ENCODE data around the gene WWOX.

GRCh38 chr16:79008036-79008868 lies 908.8 kb downstream of the WWOX start:
- TF ChIP-seq, protein P1, sequence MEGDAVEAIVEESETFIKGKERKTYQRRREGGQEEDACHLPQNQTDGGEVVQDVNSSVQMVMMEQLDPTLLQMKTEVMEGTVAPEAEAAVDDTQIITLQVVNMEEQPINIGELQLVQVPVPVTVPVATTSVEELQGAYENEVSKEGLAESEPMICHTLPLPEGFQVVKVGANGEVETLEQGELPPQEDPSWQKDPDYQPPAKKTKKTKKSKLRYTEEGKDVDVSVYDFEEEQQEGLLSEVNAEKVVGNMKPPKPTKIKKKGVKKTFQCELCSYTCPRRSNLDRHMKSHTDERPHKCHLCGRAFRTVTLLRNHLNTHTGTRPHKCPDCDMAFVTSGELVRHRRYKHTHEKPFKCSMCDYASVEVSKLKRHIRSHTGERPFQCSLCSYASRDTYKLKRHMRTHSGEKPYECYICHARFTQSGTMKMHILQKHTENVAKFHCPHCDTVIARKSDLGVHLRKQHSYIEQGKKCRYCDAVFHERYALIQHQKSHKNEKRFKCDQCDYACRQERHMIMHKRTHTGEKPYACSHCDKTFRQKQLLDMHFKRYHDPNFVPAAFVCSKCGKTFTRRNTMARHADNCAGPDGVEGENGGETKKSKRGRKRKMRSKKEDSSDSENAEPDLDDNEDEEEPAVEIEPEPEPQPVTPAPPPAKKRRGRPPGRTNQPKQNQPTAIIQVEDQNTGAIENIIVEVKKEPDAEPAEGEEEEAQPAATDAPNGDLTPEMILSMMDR (IDR thresholded peaks at IDR 0.05; ENCODE audit: borderline replicate concordance, extremely low read depth, low read length, poor library complexity, severe bottlenecking): no peak
- TF ChIP-seq EZH2 (IDR thresholded peaks at IDR 0.05; ENCODE audit: borderline replicate concordance, low read depth, low read length, severe bottlenecking): no peak
